ENCODE results near the gene OPALIN.
A peak's percentile ranks its signal among the peaks of the same experiment; 100 is the strongest.

Gene OPALIN

GRCh38 chr10:96358851-96359540 lies at the start of gene OPALIN:
TSS of gene OPALIN (minus strand) at chr10:96359002. CDS start at chr10:96358896, 106 bp downstream.
- no peak for DNase-seq (ENCODE audit: low read depth in 2 of 2)

GRCh38 chr10:96408201-96408600 lies 49.4 kb upstream of the OPALIN start:
- no peak for DNase-seq (ENCODE audit: low read depth in 2 of 2)

- DNase-seq (ENCODE audit: low read depth in 2 of 2) = no peak
Measured at GRCh38 chr10:96407560-96408069, 48.8 kb upstream of the OPALIN start.

- no peak for DNase-seq (ENCODE audit: low read depth in 2 of 2)
Measured at GRCh38 chr10:96406091-96406490, 47.3 kb upstream of the OPALIN start.

GRCh38 chr10:96402417-96403305 lies 43.9 kb upstream of the OPALIN start:
- DNase-seq (ENCODE audit: low read depth in 2 of 2) = no peak

GRCh38 chr10:96401036-96401435 lies 42.2 kb upstream of the OPALIN start:
- no peak for DNase-seq (ENCODE audit: low read depth in 2 of 2)

GRCh38 chr10:96400465-96400864 lies 41.7 kb upstream of the OPALIN start:
- DNase-seq (ENCODE audit: low read depth in 2 of 2) = no peak

GRCh38 chr10:96397902-96398301 lies 39.1 kb upstream of the OPALIN start:
- DNase-seq (ENCODE audit: low read depth in 2 of 2) = no peak

- DNase-seq (ENCODE audit: low read depth in 2 of 2) = peak; percentile 5 to 8
Measured at GRCh38 chr10:96395931-96396877, 37.4 kb upstream of the OPALIN start.

GRCh38 chr10:96390460-96390864 lies 31.7 kb upstream of the OPALIN start:
- no peak for DNase-seq (ENCODE audit: low read depth in 2 of 2)

- no peak for DNase-seq (ENCODE audit: low read depth in 2 of 2)
Measured at GRCh38 chr10:96389785-96390184, 31.0 kb upstream of the OPALIN start.

GRCh38 chr10:96387601-96388000 lies 28.8 kb upstream of the OPALIN start:
- no peak for DNase-seq (ENCODE audit: low read depth in 2 of 2)

GRCh38 chr10:96387161-96387560 lies 28.4 kb upstream of the OPALIN start:
- no peak for DNase-seq (ENCODE audit: low read depth in 2 of 2)

GRCh38 chr10:96384506-96384905 lies 25.7 kb upstream of the OPALIN start:
- no peak for DNase-seq (ENCODE audit: low read depth in 2 of 2)

GRCh38 chr10:96380821-96381220 lies 22.0 kb upstream of the OPALIN start:
- DNase-seq (ENCODE audit: low read depth in 2 of 2) = no peak

- DNase-seq (ENCODE audit: low read depth in 2 of 2) = no peak
Measured at GRCh38 chr10:96379758-96380157, 21.0 kb upstream of the OPALIN start.

- no peak for DNase-seq (ENCODE audit: low read depth in 2 of 2)
Measured at GRCh38 chr10:96378741-96379140, 19.9 kb upstream of the OPALIN start.

GRCh38 chr10:96377816-96378294 lies 19.1 kb upstream of the OPALIN start:
- DNase-seq (ENCODE audit: low read depth in 2 of 2) = no peak

- DNase-seq (ENCODE audit: low read depth in 2 of 2) = no peak
Measured at GRCh38 chr10:96376483-96376882, 17.7 kb upstream of the OPALIN start.

- peak; percentile 31 to 44 for DNase-seq (ENCODE audit: low read depth in 2 of 2)
Measured at GRCh38 chr10:96374985-96375830, 16.4 kb upstream of the OPALIN start.

- DNase-seq (ENCODE audit: low read depth in 2 of 2) = no peak
Measured at GRCh38 chr10:96374639-96374984, 15.8 kb upstream of the OPALIN start.
